GM18907 (cell line): Measurements from ENCODE around the gene GALNT9.
"Not testable (repeated sequence)": the region's sequence is repeated elsewhere in the genome, so short reads cannot be mapped to it uniquely, and the experiment has no call there.

Experiments used
- ATAC-seq: cut with Tn5 transposase; IDR thresholded peaks from one replicate; pipeline ENCODE4 v1.9.1; 2021; ENCODE audit warnings: mild to moderate bottlenecking, moderate library complexity; ENCODE audit not compliant: unreplicated experiment

The GALNT9 gene

DNA sequence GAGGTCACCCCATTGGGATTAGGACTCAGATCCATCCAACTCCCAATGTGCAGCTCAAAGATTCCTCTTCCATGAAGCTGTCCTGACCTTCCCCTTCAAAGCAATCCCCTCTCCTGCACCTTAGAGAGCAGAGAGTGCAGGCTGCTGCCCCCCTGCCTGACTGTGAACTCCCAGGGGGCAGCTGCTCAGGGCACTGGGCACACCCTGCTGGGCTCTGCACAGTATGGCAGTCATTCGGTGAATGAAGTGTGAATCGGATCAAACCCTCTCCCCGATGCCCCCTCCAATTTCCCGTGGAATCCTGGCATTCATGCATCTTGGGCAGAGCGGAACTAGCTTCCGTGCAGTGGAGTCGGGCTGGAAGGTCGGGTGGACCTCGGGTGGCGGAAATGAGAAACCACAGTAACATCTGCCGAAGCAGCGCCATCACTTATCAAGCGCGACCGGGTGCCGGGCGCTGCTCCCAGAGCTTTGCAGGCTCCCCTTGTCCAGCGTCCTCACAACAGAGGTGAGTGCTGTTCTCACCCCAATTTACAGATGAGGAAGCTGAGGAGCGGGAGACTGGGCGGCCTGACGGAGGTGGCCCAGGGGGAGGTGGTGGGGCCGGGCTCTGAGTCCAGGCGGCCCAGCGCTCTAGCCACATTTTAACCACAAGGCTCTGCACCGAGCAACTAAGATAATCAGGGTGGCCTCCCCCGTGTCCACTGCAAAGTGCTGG, 14.7 kb downstream of the GALNT9 start:
- no peak for ATAC-seq

DNA sequence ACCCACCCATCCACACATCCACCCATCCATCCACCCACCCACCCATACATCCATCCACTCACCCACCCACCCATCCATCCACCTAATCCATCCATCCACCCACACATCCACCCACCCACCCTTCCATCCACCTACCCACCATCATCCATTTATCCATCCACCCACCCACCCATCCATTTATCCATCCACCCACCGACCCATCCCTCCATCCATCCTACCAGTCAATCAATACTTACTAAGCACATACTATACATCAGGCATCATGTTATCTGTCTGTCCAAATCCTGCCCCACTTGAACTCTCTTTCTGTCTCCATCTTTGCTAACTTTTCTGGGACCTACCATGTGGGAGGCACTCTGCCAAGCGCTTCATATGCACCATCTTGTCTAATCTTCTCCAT, 15.4 kb downstream of the GALNT9 start:
- ATAC-seq: no peak

GRCh38 chr12:132313182-132313581, 16.2 kb downstream of the GALNT9 start:
- ATAC-seq: no peak

GRCh38 chr12:132312516-132312915, 16.9 kb downstream of the GALNT9 start:
- ATAC-seq: no peak

DNA sequence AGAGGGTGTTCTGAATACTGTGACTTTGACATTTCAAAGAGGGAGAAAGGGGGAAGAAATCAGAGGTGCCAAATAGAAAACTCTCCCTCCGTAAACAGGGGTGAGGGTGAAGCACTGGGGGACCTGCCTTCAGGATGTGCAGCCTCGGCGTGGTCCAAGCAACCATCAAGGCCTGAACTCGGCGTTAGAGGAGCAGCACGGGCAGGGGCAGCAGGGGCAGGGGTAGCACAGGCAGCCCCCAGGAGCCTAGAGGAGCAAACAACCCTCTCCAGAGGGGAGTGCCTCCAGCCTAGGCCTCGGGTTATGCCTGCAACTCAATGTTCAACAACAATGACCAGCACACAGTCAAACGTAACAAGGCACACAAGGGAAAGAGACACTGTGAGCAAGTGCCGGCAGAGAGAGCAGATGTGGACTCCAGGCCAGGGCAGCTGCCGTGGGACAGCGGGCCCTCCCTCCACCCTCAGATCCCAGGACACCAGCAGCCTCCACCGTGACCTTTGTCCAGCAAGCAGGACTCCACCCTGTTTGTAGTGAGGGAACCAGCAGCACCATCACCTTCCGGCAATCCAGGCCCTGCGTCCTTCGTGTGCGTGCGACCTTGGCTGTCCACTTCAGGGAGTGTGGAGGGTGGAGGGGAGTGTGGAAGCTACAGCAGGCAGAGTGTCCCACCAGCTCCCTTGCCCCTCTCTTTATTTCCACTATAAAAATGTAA, 18.0 kb downstream of the GALNT9 start:
- no peak for ATAC-seq

DNA sequence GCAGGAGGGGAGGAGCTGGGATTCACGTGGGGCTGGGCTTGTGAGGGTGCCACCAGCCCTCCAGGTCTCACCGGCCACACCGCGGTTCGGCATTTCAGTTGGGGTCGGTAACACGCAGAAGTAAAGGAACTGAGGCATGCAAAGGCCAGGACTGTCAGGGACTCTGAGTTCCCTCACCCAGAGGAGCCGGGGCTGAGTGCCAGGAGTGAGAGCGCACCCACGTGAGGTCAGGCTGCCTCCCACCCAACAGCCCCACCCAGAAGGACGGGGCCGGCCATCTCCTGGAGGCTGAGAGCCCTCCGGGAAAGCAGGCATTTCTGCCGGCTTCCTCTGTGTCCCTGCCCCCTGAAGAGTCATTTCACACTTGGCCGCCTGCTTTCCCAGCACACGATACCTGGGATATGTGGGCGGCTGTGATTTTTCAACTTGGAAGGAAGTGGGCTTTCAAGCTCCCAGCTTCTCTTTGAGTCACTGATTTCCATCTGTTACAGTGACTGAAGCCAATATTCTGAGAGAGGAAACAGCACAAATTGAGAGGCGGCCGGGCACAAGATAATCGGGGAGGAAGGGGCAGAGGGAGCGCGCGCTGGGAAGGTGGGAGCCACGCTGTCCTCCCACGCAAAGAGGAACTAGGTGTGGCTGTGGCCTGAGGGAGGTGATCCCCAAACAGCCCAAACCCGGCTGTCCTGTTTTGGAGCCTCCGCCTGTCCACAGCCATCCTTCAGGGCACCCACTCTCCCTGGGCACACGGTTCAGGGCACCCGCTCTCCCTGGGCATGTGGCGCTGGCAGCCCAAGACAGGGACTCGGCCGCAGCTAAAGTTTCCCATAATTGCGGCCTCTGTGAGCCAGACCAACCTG, 19.0 kb downstream of the GALNT9 start:
- ATAC-seq: no peak

- ATAC-seq: no peak
Observed at GRCh38 chr12:132309596-132310086, 19.7 kb downstream of the GALNT9 start.

DNA sequence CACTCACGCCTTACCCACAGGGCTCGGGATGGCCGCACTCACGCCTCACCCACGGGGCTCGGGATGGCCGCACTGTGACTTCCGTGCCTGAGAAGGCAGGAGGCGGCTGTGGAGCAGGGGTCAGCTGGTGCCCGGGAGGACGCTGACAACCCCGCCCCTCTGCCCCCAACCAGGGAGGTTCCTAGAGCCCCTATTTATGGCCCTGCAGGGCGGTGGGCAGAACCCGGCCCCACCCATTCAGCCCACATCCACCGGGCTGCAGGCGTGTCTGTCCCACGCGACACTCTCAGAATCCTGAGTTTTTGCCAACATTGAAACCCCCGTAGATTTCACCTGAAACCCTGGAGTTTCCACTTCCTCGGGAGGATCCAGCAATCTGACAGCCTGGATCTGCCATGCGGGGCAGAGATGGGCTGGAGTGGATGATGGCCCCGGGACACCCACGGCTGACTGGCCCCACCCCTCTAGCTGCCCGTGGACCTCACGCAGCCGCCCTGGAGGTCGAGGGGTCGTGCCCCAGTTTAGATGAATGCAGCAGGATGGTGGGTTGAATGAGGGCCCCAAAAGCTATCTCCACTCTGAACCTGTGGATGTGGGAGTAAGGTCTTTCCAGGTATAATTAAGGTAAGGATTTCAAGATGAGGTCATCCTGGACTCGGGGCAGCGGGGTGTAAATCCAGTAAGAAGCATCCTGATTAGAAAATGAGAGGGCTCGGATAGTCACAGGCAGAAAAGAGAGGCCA, 20.4 kb downstream of the GALNT9 start:
- ATAC-seq: no peak

- no peak for ATAC-seq
Observed at GRCh38 chr12:132307976-132308852, 21.2 kb downstream of the GALNT9 start.

DNA sequence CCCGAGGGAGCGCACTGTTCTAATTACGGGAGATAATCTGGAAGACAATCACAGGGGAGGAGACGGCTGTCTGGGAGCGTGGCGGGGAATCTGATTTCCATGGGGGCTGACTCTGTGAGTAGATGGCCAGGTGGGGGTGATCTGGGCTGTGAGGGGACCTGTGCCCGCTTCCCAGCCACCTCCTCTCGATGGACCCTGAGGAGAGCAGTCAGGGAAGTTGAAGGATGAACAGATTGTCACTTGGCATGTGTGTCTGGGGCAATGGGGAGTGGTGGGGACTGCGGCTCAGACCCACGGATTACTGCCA, 22.6 kb downstream of the GALNT9 start:
- no peak for ATAC-seq

DNA sequence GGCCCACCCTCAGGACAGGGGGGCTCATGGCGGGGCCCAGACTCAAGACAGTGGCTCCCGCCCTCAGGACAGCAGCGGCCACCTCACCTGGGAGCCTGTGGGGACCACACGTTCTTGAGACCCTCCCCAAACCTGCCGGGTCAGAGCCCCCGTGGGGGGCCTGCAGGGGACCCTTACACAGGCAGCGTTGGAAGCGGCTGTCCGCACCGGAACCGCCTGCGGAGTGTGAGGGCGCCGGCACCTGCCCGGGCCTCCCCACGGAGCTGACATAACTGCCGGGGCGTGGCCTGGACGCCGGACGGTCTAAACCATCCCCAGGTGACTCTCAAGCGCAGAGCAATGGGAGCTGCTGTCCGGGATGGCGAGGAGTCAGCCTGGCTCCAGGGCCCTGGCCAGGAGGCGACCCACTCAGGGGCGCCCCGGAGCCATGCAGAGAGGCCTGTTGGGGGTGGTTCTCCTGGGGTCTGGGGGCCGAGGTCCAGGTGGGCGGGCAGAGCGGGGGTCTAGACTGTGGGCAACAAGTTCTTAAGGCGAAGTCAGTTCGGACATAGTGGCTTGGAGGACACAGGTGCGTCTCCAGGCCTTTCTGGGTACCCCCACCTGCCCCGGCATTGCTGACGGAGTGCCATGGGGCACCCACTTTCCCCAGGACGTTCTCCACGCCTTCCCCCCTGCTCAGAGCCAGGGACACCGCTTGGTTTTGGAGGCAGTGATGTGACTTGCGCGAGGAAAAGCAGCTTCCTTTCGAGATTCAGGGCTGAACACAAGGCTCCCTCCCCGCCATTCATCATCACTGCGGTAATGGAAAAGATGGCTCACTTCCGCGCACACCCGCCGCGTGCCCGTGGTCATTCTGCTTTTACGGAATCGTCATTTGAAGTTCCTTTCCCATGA, 23.2 kb downstream of the GALNT9 start:
- no peak for ATAC-seq

GRCh38 chr12:132305560-132305966, 23.8 kb downstream of the GALNT9 start:
- ATAC-seq: no peak

- ATAC-seq: not testable (repeated sequence)
Observed at GRCh38 chr12:132304866-132305265, 24.5 kb downstream of the GALNT9 start.

DNA sequence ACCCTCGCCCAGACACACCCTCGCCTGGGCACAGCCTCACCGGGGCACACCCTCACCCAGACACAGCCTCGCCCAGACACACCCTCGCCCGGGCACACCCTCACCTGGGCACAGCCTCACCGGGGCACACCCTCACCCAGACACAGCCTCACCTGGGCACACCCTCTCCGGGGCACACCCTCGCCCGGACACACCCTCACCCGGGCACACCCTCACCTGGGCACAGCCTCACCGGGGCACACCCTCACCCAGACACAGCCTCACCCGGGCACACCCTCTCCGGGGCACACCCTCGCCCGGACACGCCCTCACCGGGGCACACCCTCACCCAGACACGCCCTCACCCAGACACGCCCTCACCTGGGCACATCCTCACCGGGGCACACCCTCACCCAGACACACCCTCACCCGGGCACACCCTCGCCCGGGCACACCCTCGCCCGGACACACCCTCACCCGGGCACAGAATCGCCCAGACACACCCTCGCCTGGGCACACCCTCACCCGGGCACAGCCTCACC, 25.5 kb downstream of the GALNT9 start:
- ATAC-seq: not testable (repeated sequence)

- ATAC-seq: no peak
Observed at GRCh38 chr12:132302466-132303358, 26.7 kb downstream of the GALNT9 start.

GRCh38 chr12:132300789-132301722, 28.3 kb downstream of the GALNT9 start:
- no peak for ATAC-seq

- no peak for ATAC-seq
Observed at GRCh38 chr12:132296063-132296462, 33.3 kb downstream of the GALNT9 start.
